ENCODE data around the gene BAIAP2. TPM values are rescaled to one million over a fixed set of nuclear protein-coding genes. Genes with fewer than 3 reads are reported as not detected.
"Not testable (repeated sequence)": the region's sequence is repeated elsewhere in the genome, so short reads cannot be mapped to it uniquely, and the experiment has no call there.

BAIAP2 gene
- total and polyA plus RNA-seq, 9 donors: 12.0 to 80.6 (median 23.2) TPM

DNA sequence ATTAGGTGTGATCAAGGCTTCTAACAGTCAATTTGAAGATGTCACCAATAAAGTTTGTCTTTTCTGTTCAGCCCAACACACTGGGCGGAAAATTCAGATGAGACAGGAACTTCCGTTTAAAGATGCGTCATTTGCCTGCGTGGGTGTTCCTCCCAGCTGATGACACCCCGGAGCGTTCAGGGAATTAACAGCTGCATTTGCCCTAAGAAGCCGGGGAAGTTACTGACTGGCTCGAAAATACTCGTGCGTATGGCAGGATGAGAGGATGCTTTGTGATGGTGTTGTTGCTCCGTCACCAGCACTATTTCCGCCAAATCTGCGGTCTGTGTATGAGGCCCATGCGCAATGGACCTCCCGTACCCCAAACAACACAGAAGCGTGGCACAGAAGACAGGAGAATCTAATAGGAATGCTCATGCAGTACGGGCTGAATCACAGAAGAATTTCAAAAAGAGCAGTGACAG is 118.4 kb downstream of the BAIAP2 start:
- TF ChIP-seq, protein P1, sequence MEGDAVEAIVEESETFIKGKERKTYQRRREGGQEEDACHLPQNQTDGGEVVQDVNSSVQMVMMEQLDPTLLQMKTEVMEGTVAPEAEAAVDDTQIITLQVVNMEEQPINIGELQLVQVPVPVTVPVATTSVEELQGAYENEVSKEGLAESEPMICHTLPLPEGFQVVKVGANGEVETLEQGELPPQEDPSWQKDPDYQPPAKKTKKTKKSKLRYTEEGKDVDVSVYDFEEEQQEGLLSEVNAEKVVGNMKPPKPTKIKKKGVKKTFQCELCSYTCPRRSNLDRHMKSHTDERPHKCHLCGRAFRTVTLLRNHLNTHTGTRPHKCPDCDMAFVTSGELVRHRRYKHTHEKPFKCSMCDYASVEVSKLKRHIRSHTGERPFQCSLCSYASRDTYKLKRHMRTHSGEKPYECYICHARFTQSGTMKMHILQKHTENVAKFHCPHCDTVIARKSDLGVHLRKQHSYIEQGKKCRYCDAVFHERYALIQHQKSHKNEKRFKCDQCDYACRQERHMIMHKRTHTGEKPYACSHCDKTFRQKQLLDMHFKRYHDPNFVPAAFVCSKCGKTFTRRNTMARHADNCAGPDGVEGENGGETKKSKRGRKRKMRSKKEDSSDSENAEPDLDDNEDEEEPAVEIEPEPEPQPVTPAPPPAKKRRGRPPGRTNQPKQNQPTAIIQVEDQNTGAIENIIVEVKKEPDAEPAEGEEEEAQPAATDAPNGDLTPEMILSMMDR (IDR thresholded peaks at IDR 0.05): no peak
- TF ChIP-seq EP300 (IDR thresholded peaks at IDR 0.05) (no peak), POLR2A (IDR thresholded peaks at IDR 0.05) (no peak)

DNA sequence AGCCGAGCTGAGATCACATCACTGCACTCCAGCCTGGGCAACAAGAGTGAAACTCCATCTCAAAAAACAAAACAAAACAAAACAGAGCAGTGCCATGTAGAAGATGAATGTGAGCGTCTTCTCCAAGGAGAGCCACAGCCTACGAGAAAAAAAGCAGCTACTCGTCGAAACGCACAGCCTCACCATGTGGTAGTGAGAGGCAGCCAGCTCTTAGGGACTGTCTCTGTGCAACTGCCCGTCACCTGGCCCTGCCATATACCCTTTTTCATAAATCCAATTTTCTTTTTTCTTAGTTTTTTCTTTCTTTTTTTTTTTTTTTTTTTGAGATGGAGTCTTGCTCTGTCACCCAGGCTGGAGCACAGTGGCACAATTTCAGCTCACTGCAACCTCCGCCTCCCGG is 119.1 kb downstream of the BAIAP2 start:
- H3K36me3 ChIP-seq; H3K4me3 ChIP-seq; H3K27ac ChIP-seq; H3K27me3 ChIP-seq; intact Hi-C loops (cut with DNase I); H3K4me1 ChIP-seq (ENCODE audit: insufficient read depth); DNase-seq; H3K9me3 ChIP-seq: not testable (repeated sequence)
- WGBS, 3 donors: 83 to 88% (median 85%) methylated on average over 9 of the region's 9 CpGs

More for the DNA sequence above, 118.4 kb downstream of the BAIAP2 start:
- Histone ChIP-seq H3K27ac (no peak overlapping the region), H3K4me1 (ENCODE audit: insufficient read depth) (no peaks in the 10 kb centered on the region), H3K27me3 (no peaks in the 10 kb centered on the region), H3K36me3 (no peaks in the 10 kb centered on the region), H3K4me3 (no peak overlapping the region), H3K9me3 (no peaks in the 10 kb centered on the region)
- WGBS, 3 donors: 59 to 72% (median 66%) methylated on average over 17 of the region's 17 CpGs
- intact Hi-C loops (cut with DNase I): no loop called here
- no peak for DNase-seq

DNA sequence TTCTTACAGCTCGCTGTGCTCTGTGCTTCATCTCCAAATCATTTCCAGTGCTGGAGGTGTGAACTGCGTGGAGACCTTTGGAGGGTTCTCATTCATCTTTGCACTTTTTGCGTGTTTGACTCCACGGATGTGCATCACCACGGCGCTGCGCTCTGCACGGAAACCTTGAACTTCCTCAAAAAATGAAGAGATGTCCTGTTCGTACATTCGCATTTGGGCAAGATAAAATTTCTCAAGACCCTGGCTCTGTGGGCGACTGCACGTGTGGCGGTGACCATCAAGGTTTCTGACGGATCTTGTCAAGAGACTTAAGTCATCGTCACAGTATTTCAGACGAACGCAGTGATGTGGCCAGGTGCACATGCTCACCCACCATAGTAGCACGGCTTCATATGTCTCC is 120.0 kb downstream of the BAIAP2 start:
- no peak for DNase-seq
- Histone ChIP-seq H3K36me3 (no peaks in the 10 kb centered on the region), H3K4me3 (no peak overlapping the region), H3K27ac (no peak overlapping the region), H3K27me3 (no peaks in the 10 kb centered on the region), H3K4me1 (ENCODE audit: insufficient read depth) (peaks cover 2% of the 10 kb centered on the region), H3K9me3 (no peaks in the 10 kb centered on the region)
- intact Hi-C loops (cut with DNase I): no loop called here
- TF ChIP-seq POLR2A (IDR thresholded peaks at IDR 0.05) (no peak), EP300 (IDR thresholded peaks at IDR 0.05) (no peak)
- TF ChIP-seq, protein P1 (IDR thresholded peaks at IDR 0.05): no peak
- WGBS, 3 donors: 93 to 95% (median 94%) methylated on average over 18 of the region's 18 CpGs

DNA sequence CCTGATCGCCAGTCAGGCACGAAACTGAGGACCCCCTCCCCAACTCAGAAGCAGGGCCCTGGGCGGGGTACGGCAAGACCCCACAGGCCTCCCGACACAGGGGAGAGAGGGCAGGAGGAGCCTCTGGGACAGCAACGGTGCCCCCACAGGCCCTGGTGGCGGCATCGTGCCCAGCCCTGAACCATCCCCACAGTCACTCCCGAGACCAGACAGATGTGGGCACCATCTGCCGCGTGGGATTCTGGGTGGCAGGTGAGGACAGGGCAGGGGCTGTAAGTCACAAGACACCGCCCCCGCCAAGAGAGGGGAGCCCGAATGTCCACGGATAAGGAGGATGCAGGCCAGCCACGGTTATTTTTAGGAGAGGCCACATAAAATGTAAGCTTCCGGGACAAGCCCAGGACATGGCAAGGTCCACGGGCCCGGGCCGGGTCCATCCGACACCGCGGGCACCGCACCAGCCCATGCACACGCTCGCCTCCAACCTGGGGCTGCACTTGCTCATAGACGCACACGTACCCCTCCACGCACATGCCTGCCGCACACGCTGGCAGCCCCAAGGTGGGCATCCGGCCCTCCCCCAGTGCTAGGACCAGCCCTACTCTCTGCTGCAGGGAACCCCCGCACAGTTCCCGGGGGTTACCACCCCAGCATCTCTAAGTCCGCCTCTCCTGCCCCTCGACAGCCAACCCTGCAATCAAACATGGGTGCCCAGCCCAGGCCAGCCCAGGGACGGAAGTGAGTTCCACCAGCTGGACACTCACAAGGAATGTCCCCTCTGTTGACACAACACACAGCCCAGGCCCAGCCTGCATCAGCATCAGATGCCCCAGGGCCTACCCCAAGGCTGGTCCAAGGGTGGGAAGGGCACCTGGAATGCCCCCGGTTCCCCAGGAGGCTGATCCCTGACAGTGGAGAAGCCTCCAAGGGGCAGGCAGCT is 122.2 kb downstream of the BAIAP2 start:
- intact Hi-C loops (cut with DNase I): no loop called here
- WGBS, 3 donors: 90 to 94% (median 92%) methylated on average over 38 of the region's 38 CpGs
- Histone ChIP-seq H3K27ac (no peak overlapping the region), H3K4me3 (no peak overlapping the region), H3K4me1 (ENCODE audit: insufficient read depth) (peaks cover 5% of the 10 kb centered on the region), H3K9me3 (no peaks in the 10 kb centered on the region), H3K36me3 (no peaks in the 10 kb centered on the region), H3K27me3 (no peaks in the 10 kb centered on the region)
- no peak for TF ChIP-seq POLR2A (IDR thresholded peaks at IDR 0.05)
- no peak for TF ChIP-seq EP300 (IDR thresholded peaks at IDR 0.05)
- TF ChIP-seq, protein P1 (IDR thresholded peaks at IDR 0.05): no peak
- no peak for DNase-seq
